Superior temporal gyrus (tissue), 1 donor: Measurements from ENCODE around the gene MCTP1.

Experiments
- DNase-seq: peaks from one replicate; pipeline ENCODE4 v3.0.0-alpha.2; 2016; ENCODE audit errors: extremely low spot score

MCTP1 gene

DNA sequence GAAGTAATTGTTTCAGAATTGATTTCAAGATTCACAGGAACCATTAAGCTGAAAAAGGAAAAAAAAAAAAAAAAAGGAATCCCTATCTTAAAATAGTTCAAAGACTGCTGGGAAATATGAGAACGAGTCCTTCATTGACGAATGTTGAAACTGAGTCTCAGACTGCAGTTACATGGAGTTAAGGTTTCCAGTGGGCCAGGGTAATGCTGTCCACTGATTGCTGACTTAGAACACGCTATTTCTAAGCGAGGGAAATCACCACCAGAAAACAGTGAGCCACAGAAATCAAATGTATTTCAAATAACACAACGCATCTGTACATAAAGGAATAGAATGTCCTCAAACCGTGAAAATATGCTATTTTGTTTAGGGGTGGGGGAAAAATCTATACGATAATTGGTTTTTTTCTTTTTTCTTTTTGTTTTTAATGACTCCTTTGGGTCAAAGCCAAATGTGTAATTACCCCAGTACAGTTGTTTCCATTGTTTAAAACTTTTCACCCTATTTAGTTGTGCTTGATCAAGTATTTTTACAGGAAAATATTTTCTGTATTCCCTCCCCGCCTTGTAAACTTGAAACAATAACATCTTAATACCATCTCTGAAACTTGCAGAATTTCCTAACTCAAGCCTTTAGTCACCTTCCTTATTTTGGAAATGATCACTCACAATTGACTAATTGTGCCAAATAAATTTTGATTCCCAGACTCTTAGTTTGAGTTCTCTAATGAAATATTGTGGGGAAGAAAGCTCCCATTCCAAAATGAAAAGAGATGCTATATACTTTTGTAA is 208.3 kb downstream of the MCTP1 start:
- no peak for DNase-seq

DNA sequence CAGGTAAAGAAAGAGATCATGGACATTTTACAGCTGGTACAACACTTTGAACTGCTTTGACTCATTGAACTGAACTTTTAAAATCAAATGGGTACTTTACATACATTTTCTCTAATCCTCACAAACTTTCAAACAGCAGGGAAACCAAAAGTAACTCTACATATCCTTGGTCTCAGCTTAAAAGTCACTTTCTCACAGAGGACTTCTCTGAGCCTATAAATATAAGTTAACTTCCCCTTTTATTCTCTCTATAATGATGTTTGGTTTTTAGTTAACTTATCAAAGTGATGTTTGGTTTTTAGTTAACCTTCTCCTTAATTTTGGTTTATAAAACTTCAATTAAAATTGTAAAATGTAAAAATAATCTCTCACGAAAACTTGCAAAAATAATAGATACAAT is 209.8 kb downstream of the MCTP1 start:
- no peak for DNase-seq

DNA sequence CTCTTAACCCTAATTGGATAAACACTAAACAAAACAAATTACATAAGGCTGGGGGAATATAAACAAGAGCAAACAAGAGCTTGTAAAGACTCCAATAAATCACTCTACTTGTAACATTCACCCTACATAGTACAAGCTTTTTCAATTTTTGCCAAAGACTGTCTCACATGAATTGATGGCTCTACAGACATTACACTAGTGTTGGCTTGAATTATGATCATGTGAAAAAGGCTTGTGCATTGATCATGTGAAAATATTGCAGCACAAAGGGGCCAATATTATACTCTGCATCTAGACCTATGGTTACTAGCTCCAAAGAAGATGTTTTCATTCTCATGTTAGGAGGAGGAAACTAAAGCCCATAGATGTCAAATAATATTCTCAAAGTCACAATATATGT is 212.6 kb downstream of the MCTP1 start:
- no peak for DNase-seq

DNA sequence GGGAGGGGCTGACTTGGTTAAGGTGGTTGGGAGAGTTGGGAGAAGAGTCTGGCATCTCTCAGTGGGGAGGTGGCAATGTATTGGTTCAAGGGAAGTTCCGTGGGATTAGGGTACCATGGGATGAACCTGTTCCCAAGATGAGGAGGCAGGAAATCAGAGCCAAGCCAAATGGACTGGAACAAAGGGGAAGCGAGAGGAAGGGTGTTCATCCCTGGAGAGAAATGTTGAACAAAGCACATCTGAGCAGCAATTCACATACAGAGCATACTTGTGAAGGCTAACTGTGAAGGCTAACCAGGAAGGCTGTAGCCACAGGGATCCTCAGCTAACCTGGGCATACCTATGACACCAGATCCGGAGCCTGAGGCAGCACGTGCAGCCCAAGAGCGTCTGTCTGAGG is 214.0 kb downstream of the MCTP1 start:
- DNase-seq, result no peak

DNA sequence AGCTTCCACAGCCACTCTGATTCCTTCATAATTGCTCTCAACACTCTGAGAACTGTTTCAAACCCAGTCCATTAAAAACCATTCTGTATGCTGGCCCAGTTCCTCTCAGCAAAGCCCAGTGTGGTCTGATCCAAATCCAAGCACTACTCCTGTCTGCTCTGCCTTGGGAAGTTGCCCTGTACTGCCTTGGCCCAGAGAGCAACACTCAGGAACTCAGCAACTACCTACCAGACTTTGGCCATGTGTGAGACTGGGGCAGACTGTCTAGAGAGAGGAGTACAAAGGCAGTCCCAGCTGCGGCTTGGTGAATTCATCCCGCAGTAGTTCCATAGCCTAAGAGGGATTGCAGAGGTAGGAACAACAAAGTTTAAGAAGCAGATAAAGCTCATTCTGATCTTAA is 214.4 kb downstream of the MCTP1 start:
- no peak for DNase-seq

DNA sequence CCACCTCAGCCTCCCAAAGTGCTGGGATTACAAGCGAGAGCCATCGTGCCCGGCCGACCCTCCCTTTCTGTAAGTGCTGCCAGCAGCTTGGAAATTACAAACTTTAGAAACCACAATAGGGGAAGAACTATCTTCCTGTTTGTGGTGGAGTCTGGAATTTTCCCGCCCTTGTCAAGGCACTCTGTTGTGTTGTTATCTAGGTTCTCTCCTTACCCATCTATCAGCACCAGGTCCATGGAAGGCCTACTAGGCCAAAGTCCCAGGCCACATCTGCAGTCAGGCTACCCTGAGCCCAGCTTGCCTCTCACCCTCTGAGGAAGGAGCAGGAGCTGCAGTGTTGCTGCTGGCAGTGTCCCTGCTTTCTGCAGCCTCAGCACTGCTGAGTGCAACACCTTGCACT is 214.9 kb downstream of the MCTP1 start:
- no peak for DNase-seq

DNA sequence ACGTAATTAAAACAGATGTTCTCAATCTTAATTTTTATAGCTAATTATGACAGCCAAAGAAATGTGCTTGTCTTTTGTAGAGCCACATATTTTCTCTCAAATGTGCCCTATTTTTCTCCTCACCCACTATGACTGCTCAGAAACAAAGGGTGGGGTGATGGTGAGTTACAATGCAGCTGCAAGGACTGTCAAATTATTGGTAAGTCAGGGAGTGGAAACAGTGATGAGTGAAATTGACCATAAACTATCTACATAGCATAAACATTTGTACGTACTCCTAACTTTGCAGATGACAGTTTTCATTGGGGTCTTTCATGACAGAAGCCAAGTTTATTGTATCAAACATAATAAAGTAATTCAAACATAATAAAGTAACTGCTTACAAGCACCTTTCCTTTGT is 215.9 kb downstream of the MCTP1 start:
- DNase-seq, result no peak

DNA sequence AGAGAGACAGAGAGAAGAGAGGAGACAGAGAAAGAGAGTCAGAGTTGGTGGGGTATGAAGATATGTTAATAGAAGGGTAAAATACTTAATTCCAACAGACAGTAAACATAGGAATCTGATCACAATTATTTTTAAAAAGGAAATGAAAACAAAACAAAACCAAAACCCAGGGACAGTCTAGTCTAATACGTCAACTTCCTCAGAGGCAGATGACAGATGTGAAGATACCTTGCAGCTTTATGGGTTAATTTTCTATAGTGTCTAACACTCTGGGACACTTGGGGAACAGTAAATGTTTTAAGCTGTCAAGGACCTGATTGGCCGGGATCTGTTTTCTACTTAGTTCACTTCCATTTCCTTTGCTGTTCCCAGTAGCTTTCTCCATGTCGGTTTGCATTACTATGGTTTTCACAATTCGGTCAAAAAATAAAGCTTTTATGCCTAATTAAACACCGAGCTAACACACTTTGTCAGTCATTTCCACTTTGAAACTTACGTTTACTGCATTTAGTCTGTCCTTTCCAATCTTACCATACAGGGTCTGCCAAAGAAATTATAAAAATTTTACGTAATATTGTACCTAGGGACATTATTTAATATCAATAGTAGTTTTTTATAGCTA is 216.5 kb downstream of the MCTP1 start:
- no peak for DNase-seq

DNA sequence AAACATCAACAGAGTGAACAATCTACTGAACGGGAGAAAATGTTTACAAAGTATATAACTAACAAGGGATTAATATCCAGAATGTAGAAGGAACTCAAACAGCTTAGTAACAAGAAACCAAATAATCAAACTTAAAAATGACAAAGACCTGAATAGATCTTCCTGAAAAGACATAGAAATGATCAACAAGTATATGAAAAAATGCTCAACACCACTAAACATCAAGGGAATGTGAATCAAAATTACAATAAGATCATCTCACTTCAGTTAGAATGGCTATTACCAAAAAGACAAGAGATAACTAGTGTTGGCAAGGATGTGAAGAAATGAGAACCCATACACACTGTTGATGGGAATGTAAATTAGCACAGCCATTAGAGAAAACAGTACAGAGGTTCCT is 218.8 kb downstream of the MCTP1 start:
- DNase-seq, result no peak

DNA sequence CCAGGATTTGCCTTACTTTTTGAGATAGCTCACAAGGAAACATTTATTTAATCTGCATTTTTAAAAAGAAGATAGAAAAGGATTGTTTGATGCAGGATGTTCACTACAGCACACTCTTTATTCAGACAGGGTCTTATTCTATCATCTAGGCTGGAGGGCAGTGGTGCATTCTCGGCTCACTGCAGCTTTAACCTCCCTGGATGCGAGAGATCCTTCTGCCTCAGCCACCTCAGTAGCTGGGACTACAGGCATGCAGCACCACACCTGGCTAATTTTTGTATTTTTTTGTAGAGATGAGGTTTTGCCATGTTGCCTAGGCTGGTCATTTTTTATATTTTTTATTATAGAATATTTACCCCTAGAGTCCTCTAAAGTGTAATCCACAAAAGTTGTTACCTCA is 221.4 kb downstream of the MCTP1 start:
- DNase-seq, result no peak

DNA sequence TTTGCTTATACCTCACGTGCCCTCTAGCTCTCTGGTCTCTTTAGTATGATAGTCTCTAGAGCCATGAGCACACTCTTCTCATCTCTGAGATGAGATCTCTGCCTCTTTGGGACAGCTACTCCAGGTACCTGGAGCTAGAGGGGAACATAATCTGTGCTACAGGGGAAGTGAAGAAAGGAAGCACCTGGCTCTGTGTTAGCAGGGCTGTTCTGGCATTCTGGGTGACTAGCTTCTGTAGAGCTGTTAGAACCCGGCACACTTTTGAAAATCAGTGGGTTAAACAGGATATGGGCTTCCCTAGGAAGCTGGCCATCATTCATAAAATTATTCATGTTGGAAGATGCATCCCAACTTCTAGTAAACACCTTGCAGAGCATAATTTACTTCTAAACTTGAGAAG is 224.8 kb downstream of the MCTP1 start:
- no peak for DNase-seq

DNA sequence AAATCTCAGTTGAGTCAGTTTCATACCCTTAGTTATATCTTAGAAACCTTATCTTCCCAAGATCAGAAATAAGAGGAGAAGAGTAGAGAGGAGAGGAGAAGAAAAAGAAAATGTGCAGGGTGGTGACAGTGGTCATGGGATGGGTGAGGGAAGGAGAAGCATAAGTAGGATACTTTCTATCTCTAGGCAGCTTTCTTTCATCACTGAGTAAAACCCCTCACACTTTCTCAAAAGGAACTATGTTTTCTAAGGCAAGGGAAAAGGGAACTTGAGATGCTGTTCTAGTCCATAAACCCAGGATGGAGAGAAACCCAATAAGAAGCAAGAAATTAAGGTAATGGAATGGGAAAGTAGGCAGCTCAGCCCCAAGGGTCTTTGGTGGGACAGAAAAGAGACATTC is 225.3 kb downstream of the MCTP1 start:
- no peak for DNase-seq

DNA sequence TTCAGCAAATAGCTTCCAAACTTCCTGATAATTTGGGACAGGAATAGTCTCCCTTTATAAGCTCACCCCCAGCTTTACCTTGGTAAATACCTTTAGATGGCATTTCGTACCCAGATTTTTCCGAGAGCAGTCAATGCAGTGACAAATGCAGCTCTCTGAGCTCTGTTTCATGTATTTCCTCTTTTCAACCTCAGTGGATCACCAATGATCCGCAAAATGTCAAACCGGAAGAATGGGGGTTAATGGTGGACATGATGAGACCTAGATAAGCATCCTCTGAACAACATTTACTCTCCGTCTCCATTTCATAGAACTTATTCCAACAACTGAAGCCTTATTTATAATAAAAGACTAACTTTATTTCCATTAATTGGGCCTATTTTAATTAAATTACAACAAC is 227.3 kb downstream of the MCTP1 start:
- DNase-seq, result no peak

DNA sequence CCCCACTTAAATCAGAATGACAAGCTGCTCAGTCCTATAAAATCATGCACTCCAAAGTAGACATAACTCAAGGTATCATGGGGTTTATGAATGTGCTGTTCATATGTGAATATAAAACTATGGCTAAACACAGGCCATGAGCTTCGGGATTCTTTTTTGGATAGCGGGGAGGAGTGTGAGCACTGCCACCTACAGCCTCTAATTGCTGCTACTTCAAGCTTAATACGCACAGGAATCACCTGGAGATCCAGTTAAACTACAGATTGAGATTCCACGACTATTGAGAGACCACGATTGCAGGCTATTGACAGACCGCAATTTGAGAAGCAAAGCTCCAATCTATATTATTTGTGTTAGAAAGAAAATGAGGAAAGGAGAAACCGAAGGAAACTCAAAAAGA is 231.6 kb downstream of the MCTP1 start:
- DNase-seq, result no peak

DNA sequence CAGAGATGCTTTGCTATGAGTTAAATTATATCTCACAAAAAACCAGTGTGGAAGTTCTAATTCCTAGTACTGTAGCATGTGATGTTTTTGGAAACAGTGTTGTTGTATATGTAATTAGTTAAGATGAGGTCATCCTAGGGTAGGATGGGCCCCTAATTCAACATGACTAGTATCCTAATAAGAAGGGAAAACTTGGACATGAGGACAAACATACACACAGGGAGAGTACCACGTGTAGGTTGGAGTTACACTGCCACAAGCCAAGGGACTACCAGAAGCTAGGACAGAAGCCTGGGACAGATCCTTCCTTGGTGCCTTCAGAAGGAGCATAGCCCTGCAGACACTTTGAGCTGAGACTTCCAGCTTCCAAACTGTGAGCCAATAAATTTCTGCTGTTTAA is 234.2 kb downstream of the MCTP1 start:
- DNase-seq, result no peak

DNA sequence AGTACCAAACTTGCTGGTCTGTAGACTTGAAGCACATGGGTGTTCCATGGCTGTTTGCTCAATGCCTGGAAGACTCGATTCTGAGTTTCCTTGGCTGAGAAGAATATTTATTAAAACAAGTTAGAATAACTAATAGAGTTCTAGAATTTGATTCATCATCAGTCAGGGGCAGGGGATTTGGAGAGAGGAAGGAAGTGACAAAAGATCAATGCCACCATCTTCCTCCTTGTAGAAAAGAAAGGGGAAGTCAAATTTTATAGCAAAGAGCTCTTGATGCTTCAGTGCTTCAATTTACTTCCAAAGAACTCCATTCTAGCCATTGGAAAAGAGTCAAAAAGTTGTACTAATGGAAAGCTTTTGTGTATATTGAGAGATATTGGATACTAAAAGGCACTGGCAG is 236.3 kb downstream of the MCTP1 start:
- DNase-seq, result no peak

DNA sequence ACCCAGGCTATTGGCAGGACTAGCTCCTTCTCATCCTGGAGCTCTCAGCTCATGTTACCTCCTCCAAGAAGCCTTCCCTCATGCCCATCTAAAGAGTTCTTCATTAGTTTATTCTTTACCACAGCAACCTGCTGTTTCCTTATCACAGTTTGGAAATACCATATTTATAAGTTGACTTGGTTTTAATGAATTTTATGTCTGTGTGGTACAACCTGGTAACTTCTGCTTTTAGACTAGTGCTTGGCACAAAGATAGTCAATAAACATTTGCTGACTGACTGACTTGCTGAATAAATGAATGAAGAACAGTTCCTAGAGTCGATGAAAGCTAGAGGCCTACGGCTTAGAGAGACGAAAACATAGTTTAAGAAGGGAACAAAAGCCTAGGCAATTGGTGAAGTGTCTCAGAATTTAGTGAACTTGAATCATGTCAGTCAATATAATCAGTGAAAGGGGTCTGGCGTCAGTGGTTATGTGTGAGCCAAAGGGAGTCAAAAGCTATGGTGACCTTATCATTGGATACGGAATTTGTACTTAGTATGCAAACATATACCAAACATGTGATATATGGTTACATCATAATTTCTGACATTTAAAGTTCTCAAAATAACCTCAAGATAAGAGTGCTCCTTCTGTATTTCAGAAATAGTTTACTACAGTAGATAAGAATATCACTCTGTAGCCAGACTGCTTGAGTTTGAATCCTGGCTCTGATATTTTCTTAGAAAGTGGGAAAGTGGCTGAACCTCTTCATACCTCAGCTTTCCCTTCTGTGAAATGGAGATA is 239.5 kb downstream of the MCTP1 start:
- DNase-seq, result no peak

DNA sequence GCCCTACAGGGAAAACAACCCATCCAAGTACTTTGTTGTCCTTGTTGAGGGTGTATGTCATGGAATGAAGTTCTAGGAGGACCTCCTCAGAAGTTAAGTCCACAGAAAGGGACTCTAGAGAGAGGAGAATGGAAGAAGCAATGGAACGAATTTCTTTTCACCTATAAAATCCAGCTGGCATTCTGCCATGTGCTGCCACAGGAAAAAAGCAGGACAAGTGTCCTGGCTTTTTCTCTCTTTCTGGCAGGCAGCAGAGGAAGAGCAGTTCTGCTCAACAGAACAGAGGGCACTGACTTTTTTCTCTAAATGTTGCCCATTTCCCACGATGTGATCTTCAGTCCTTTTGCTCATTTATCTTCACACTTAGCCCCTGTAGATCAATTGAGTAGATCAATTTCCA is 240.8 kb downstream of the MCTP1 start:
- DNase-seq, result no peak

DNA sequence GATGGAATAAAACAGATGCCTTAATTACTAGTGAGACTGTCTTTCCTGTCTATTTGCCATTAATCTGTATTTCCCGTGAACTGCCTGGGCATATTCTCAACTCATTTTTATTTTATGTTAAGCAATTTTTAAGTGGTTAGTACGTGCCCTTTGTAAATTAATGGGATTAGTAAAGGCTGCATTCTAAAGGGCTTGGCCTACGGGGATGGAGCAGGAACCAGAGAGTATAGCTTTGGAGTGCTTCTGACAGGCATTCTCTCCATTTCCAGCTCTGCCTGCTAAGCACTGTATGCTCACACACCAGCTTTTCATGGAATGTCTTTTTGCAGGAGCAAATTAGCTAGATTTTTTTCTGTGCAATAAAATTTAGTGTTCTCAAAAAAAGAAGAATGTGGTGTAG is 241.2 kb downstream of the MCTP1 start:
- DNase-seq, result no peak

DNA sequence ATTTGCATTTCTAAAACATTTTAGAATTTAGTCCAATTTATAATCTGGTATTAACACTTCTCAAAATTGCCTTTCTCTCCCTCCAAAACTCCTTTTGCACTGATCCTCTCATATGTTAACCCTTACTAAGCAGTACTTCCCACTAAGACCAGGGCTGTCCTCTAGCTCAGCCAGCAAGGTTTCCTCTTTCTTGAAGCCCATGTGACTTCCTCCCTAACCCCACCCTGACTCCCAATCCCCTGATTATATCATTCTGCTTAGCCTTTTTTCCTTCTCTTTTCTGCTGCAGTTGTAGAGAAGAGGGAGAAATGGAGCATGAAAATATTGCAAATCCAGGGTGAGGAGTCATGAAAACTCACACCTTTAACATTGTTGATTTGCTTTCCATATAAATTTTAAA is 241.7 kb downstream of the MCTP1 start:
- DNase-seq, result no peak

DNA sequence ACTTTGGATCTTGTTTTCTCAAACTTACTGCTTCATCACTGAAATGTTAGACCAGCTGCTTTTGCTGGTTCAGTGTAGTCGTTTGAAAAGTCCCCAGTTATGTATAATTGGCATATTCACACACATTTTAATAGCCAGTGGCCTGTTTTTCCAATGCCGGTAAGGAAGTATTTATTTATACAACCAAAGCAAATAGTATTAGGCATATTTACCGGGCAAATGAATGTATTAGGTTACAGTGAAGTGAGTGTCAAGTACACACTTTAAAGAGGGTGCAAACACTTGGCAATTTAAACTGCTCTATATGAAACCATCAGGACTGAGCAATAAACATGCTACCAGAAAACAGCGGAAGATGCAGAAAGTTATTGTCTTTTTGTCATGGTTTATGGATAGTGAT is 242.9 kb downstream of the MCTP1 start:
- no peak for DNase-seq

DNA sequence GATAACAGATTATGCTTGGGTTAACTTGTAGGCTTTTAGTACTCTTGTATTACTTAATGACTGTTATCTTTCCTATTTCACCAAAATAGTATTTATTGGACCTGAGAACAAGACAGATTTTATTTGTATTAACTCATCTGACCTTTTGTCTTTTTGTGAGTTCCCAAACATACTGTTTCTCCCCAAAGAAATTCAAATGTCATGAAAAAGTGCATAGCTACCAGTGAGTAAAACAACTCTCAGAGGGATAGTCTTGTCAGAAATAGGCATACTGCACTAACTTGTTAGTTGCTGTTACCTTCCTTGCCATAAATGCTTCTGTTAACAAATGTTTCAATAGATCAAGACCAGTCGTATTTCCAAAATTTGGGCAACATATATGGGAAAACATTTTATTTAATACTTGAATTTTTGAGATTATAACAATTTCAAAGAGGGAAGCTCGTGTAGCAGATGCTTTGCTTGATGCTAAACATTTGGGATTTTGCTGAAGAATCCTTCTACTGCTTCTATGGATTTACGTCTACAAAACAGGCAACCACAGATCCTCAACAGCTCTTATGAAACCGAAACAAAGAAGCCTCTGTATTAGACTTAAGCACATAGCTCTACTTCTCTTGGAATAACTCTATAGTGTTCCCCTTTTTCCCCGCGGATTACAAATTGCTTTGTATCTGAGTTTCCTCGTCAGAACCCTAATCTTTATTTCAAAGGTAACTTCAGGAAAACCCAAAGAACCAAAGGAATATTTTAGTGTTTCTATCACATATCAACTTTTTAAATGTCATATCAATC is 248.8 kb downstream of the MCTP1 start:
- no peak for DNase-seq
